IPS-18a (cell line): ENCODE data around the gene CDHR1.
"Not testable (repeated sequence)": the region's sequence is repeated elsewhere in the genome, so short reads cannot be mapped to it uniquely, and the experiment has no call there.

Experiments used
- H3K27ac ChIP-seq: one replicate; pipeline ENCODE4 v1.5.1; 2013; ENCODE audit warnings: low read length
- H3K27me3 ChIP-seq: one replicate; pipeline ENCODE4 v1.6.1; 2013; ENCODE audit warnings: mild to moderate bottlenecking, low read length; ENCODE audit not compliant: control insufficient read depth, insufficient read depth
- H3K36me3 ChIP-seq: one replicate; pipeline ENCODE4 v1.6.1; 2013; ENCODE audit warnings: low read depth, low read length; ENCODE audit not compliant: control insufficient read depth
- H3K4me1 ChIP-seq: one replicate; pipeline ENCODE4 v1.6.1; 2013; ENCODE audit warnings: low read depth, low read length; ENCODE audit not compliant: control insufficient read depth
- H3K4me3 ChIP-seq: one replicate; pipeline ENCODE4 v1.5.1; 2013; ENCODE audit warnings: low read length
- H3K9ac ChIP-seq: one replicate; pipeline ENCODE4 v1.6.1; 2013; ENCODE audit warnings: mild to moderate bottlenecking, low read length, moderate library complexity
- H3K9me3 ChIP-seq: one replicate; pipeline ENCODE4 v1.6.1; 2013; ENCODE audit warnings: low read depth, low read length; ENCODE audit not compliant: control insufficient read depth

Gene CDHR1

GRCh38 chr10:84194424-84195043 lies at the start of gene CDHR1:
Gene CDHR1 (plus strand): TSS chr10:84194537. CDS start chr10:84194761, 224 bp downstream.
- H3K9me3 ChIP-seq = no peaks in the 10 kb centered on the region
- no peaks in the 10 kb centered on the region for H3K36me3 ChIP-seq
- no peak within 1 kb of the TSS for H3K9ac ChIP-seq
- no peaks in the 10 kb centered on the region for H3K4me1 ChIP-seq
- peaks cover 41% of the 10 kb centered on the region for H3K27me3 ChIP-seq
- no peak within 1 kb of the TSS for H3K27ac ChIP-seq
- peak within 1 kb of the TSS; percentile 63 for H3K4me3 ChIP-seq

DNA sequence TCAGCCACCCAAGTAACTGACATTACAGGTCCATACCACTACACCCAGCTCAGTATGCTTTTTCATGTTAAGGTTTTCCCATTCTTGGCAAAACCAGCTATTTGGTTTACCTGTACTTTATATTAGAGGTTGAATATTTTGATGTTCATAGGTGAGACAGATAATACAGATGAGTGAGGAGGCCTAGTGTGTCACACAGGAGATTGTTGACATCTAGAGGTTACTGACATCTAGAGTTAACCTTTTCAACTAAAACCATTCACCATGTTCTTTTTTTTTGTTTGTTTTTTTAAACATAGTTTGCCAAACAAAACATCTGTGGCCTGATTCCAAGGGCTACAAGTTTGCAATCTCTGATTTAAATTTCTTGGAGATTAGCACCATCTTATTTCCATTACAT lies 47.0 kb upstream of the CDHR1 start:
- H3K9me3 ChIP-seq = no peaks in the 10 kb centered on the region
- no peak overlapping the region for H3K27ac ChIP-seq
- H3K27me3 ChIP-seq = no peaks in the 10 kb centered on the region
- H3K4me1 ChIP-seq = no peaks in the 10 kb centered on the region
- peaks cover 91% of the 10 kb centered on the region for H3K36me3 ChIP-seq
- H3K9ac ChIP-seq = no peak overlapping the region
- no peak overlapping the region for H3K4me3 ChIP-seq

GRCh38 chr10:84148006-84148597 lies 46.2 kb upstream of the CDHR1 start:
- H3K27me3 ChIP-seq, H3K27ac ChIP-seq, H3K4me1 ChIP-seq, H3K4me3 ChIP-seq, H3K9me3 ChIP-seq, H3K9ac ChIP-seq: not testable (repeated sequence)
- H3K36me3 ChIP-seq = peaks cover 91% of the 10 kb centered on the region

DNA sequence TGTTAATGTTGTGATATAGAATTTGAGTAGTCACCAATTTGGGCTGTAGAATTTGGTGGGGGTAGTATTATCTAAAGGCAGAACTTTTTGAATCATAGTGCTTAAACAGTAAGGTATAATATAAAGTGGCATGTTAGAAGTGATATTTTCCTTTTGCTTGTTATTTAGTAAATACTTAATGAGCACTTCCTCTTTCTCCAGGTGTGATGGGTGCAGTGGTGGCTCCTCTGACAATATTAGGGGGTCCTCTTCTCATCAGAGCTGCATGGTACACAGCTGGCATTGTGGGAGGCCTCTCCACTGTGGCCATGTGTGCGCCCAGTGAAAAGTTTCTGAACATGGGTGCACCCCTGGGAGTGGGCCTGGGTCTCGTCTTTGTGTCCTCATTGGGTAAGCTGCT lies 44.5 kb upstream of the CDHR1 start:
- H3K36me3 ChIP-seq = peaks cover 85% of the 10 kb centered on the region
- H3K4me3 ChIP-seq = no peak overlapping the region
- H3K27ac ChIP-seq = no peak overlapping the region
- H3K4me1 ChIP-seq = no peaks in the 10 kb centered on the region
- no peaks in the 10 kb centered on the region for H3K27me3 ChIP-seq
- H3K9me3 ChIP-seq = no peaks in the 10 kb centered on the region
- H3K9ac ChIP-seq = no peak overlapping the region

GRCh38 chr10:84152769-84153168 lies 41.6 kb upstream of the CDHR1 start:
- H3K9me3 ChIP-seq = no peaks in the 10 kb centered on the region
- H3K4me1 ChIP-seq = no peaks in the 10 kb centered on the region
- H3K27me3 ChIP-seq = no peaks in the 10 kb centered on the region
- peaks cover 66% of the 10 kb centered on the region for H3K36me3 ChIP-seq
- H3K4me3 ChIP-seq = no peak overlapping the region
- H3K9ac ChIP-seq = no peak overlapping the region
- H3K27ac ChIP-seq = no peak overlapping the region

- Histone ChIP-seq H3K27ac (no peak overlapping the region), H3K9ac (no peak overlapping the region), H3K9me3 (no peaks in the 10 kb centered on the region), H3K27me3 (no peaks in the 10 kb centered on the region), H3K36me3 (peaks cover 45% of the 10 kb centered on the region), H3K4me1 (peaks cover 14% of the 10 kb centered on the region), H3K4me3 (no peak overlapping the region)
Measured at GRCh38 chr10:84155521-84155920, 38.8 kb upstream of the CDHR1 start.

DNA sequence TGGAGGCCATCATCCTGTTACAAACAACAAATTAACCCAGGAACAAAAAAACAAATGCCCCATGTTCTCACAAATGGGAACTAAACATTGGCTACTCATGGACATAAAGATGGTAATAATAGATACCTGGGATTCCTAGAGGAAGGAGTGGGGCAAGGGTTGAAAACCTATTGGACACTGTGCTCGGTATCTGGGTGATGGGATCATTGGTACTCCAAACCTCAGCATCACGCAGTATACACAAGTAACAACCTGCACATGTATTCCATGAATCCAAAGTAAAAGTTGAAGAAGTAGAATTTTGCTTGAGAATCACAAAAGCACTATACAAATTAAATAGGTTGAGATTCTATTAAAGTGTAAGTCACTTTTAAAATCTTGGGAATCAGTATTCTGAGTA lies 38.3 kb upstream of the CDHR1 start:
- Histone ChIP-seq H3K9ac (no peak overlapping the region), H3K9me3 (no peaks in the 10 kb centered on the region), H3K4me1 (peaks cover 19% of the 10 kb centered on the region), H3K27me3 (no peaks in the 10 kb centered on the region), H3K4me3 (no peak overlapping the region), H3K27ac (no peak overlapping the region), H3K36me3 (peaks cover 40% of the 10 kb centered on the region)

DNA sequence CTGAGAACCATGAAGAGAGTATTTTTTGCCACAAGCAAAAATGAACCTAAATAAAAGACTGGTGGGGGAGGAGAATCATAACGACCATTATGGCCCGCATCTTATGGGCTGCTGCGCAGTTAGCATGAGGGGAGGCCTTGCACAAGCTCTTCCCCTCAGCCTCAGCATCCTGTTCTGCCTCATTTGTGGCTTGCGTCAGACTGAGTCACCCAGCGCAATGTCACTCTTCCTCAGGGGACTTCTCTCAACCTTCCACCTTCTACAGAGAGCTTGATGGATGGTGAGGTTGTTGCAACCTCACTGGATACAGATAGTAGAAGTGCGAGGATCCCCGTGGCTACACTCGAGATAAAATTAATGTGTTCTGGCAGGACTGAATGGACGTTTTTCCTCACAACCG lies 37.6 kb upstream of the CDHR1 start:
- Histone ChIP-seq H3K4me1 (peaks cover 27% of the 10 kb centered on the region), H3K27ac (no peak overlapping the region), H3K9me3 (no peaks in the 10 kb centered on the region), H3K9ac (no peak overlapping the region), H3K4me3 (no peak overlapping the region), H3K36me3 (peaks cover 33% of the 10 kb centered on the region), H3K27me3 (no peaks in the 10 kb centered on the region)

GRCh38 chr10:84158061-84158460 lies 36.3 kb upstream of the CDHR1 start:
- Histone ChIP-seq H3K9me3 (no peaks in the 10 kb centered on the region), H3K36me3 (peaks cover 20% of the 10 kb centered on the region), H3K27ac (no peak overlapping the region), H3K4me1 (peaks cover 38% of the 10 kb centered on the region), H3K4me3 (no peak overlapping the region), H3K27me3 (no peaks in the 10 kb centered on the region), H3K9ac (no peak overlapping the region)

GRCh38 chr10:84158550-84158949 lies 35.8 kb upstream of the CDHR1 start:
- Histone ChIP-seq H3K9me3 (no peaks in the 10 kb centered on the region), H3K4me3 (no peak overlapping the region), H3K36me3 (peaks cover 16% of the 10 kb centered on the region), H3K27me3 (no peaks in the 10 kb centered on the region), H3K27ac (no peak overlapping the region), H3K9ac (no peak overlapping the region), H3K4me1 (peaks cover 43% of the 10 kb centered on the region)

DNA sequence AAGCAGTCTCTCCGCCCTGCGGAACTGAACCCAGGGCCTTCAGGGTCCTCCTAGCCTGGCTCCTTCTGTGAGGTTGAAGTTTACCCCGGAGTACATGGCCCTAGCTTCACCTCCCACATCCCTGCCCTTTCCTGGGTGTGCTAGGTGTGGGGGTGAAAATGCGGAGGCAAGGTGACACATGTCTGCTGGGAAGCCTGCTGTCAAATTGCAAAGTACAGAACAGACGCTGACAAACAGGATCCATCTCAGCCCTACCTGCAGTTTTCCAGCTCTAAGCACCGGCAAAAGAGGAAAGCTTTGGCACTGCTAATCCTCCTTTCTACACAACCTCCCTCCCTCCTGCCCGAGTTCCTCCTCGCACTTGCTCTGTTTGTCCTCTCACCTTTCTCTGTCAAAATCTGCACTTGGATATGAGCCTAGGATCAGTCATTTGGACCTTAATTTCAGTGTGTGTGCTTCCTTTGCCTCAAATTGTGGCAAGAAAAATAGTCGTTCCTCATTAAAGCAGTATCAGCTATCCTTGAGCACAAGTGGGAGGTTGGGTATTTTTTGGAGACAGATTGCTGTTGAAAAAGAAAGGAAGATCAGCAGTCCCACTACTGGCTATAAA lies 35.2 kb upstream of the CDHR1 start:
- H3K36me3 ChIP-seq = peaks cover 10% of the 10 kb centered on the region
- no peaks in the 10 kb centered on the region for H3K27me3 ChIP-seq
- H3K9ac ChIP-seq = no peak overlapping the region
- H3K9me3 ChIP-seq = no peaks in the 10 kb centered on the region
- H3K4me3 ChIP-seq = no peak overlapping the region
- no peak overlapping the region for H3K27ac ChIP-seq
- peaks cover 49% of the 10 kb centered on the region for H3K4me1 ChIP-seq
